K562 (cell line): ENCODE results near the gene NR6A1. TPM values are rescaled to one million over a fixed set of nuclear protein-coding genes. Genes with fewer than 3 reads are reported as not detected.

Source experiments
- ATAC-seq: fragments of 200-7000 bp; cut with Tn5 transposase; 3 replicates; pipeline ENCODE4 v1.9.1; 2020; ENCODE audit warnings: moderate library complexity
- BruUV-seq: library from RNA; stranded (reverse); fragments of 400-500 nt; replicated peaks from 2 replicates; lab custom pipeline; 2021; lab: Mats Ljungman, UMichigan
- CTCF ChIA-PET: fragments of 300-600 bp; formaldehyde crosslinking; extraction: SDS; loops from one replicate; lab custom pipeline; 2021; ENCODE audit warnings: low intra/inter-chr PET ratio; lab: Yijun Ruan, JAX
- POLR2A ChIA-PET: fragments of 300-600, 350-650 bp; sonication (Branson Sonifier 250); formaldehyde crosslinking; extraction: SDS; loops from one replicate; lab custom pipeline; 2021; ENCODE audit warnings: antibody characterized with exemption, inconsistent platforms; lab: Yijun Ruan, JAX
- DNase-seq, 4 experiments: peaks; one replicate each; pipeline versions ENCODE4 v3.0.0 to v3.0.0-alpha.2; 2011 to 2018; ENCODE audit warnings: low spot score in 3 of 4, mixed read lengths in 3 of 4; ENCODE audit errors: extremely low read depth in 1 of 4
- FAIRE-seq: peaks from 2 replicates; lab custom pipeline; 2011; peaks lifted over from hg19 to GRCh38; lab: Jason Lieb, UNC
- H2AFZ ChIP-seq: 2 replicates; pipeline ENCODE4 v1.6.0; 2011; ENCODE audit warnings: low read depth, low read length, control low read depth, inconsistent platforms
- H3K27ac ChIP-seq: fragments of 200-600 bp; 3 replicates; pipeline ENCODE4 v1.8.0; 2011; ENCODE audit warnings: low read depth, mild to moderate bottlenecking, control low read depth, inconsistent platforms, low read length, moderate library complexity, mixed read lengths; ENCODE audit errors: extremely low read depth
- H3K27me3 ChIP-seq, 2 experiments: fragments of 300-600 bp in 1 of 2; 2 replicates in 1 of 2; 3 replicates in 1 of 2; pipeline versions ENCODE4 v1.6.0 to v1.8.0; 2011; ENCODE audit warnings: inconsistent platforms in 2 of 2, low read length in 2 of 2, mild to moderate bottlenecking in 1 of 2, mixed read lengths in 1 of 2, moderate library complexity in 1 of 2; ENCODE audit not compliant: control insufficient read depth in 2 of 2, insufficient read depth in 2 of 2
- H3K36me3 ChIP-seq: fragments of 300-600 bp; 3 replicates; pipeline ENCODE4 v1.8.0; 2011; ENCODE audit warnings: mild to moderate bottlenecking, low read length, inconsistent platforms; ENCODE audit not compliant: control insufficient read depth, insufficient read depth
- H3K4me1 ChIP-seq, 2 experiments: fragments of 200-600 bp in 1 of 2; replicated peaks in 1 of 2; 2 replicates in 1 of 2; 3 replicates in 1 of 2; pipeline versions ENCODE4 v1.5.1 to v1.8.0; 2011; ENCODE audit warnings: inconsistent platforms in 2 of 2, low read length in 2 of 2, mild to moderate bottlenecking in 1 of 2, mixed read lengths in 1 of 2, moderate library complexity in 1 of 2; ENCODE audit not compliant: control insufficient read depth in 2 of 2, insufficient read depth in 2 of 2
- H3K4me2 ChIP-seq: 2 replicates; pipeline ENCODE4 v1.6.1; 2011; ENCODE audit warnings: low read length, control low read depth, inconsistent platforms, mixed read lengths; ENCODE audit not compliant: insufficient read depth
- H3K4me3 ChIP-seq: fragments of 200-600 bp; sonication (generic), shearing (Covaris generic); 2 replicates; pipeline ENCODE4 v1.5.1; 2016; ENCODE audit warnings: control low read depth, inconsistent platforms
- H3K79me2 ChIP-seq: fragments of 200-600 bp; 3 replicates; pipeline ENCODE4 v1.8.0; 2011; ENCODE audit warnings: low read length, inconsistent platforms; ENCODE audit not compliant: control insufficient read depth, insufficient read depth
- H3K9ac ChIP-seq, 2 experiments: 2 replicates each; pipeline versions ENCODE4 v1.6.0 to v1.6.1; 2011; ENCODE audit warnings: low read depth in 2 of 2, low read length in 2 of 2, control low read depth in 1 of 2, inconsistent platforms in 1 of 2, mild to moderate bottlenecking in 1 of 2, mixed read lengths in 1 of 2; ENCODE audit not compliant: insufficient read depth in 1 of 2
- H3K9me1 ChIP-seq: one replicate; pipeline ENCODE4 v1.6.0; 2011; ENCODE audit warnings: inconsistent platforms, mild to moderate bottlenecking, low read length, moderate library complexity; ENCODE audit not compliant: control insufficient read depth, insufficient read depth
- H3K9me3 ChIP-seq: replicated peaks from 2 replicates; pipeline ENCODE4 v1.5.1; 2011; ENCODE audit warnings: low read depth, low read length, inconsistent platforms; ENCODE audit not compliant: control insufficient read depth, insufficient read depth
- H4K20me1 ChIP-seq: replicated peaks from 2 replicates; pipeline ENCODE4 v1.6.1; 2011; ENCODE audit warnings: low read length, inconsistent platforms, mixed read lengths; ENCODE audit not compliant: control insufficient read depth, insufficient read depth
- FOSL1 ChIP-seq: fragments of 200-800 bp; sonication (Bioruptor generic); conservative IDR thresholded peaks from 2 replicates; pipeline ENCODE4 v1.6.1; 2016; ENCODE audit warnings: missing genetic modification characterization, missing compliant biosample characterization
- GATA2 ChIP-seq: sonication (generic); formaldehyde crosslinking; IDR thresholded peaks from 2 replicates; pipeline ENCODE4 v1.4.0; 2020; ENCODE audit warnings: mild to moderate bottlenecking, missing genetic modification reagents
- JUND ChIP-seq, 2 experiments: IDR thresholded peaks; 2 replicates in 1 of 2; 3 replicates in 1 of 2; pipeline ENCODE4 v1.6.1; 2011; ENCODE audit warnings: borderline replicate concordance in 2 of 2, low read depth in 2 of 2, low read length in 2 of 2, improper control_type of control experiment in 1 of 2, missing biosample characterization in 1 of 2, missing genetic modification characterization in 1 of 2, missing genetic modification reagents in 1 of 2
- ZKSCAN3 ChIP-seq: fragments of 250-450 bp; sonication (Bioruptor Pico); IDR thresholded peaks from 2 replicates; pipeline ENCODE4 v1.4.0; 2020
- ZNF766 ChIP-seq: fragments of 200-800 bp; sonication (Bioruptor generic); conservative IDR thresholded peaks from 2 replicates; pipeline ENCODE4 v1.6.1; 2016; ENCODE audit warnings: missing genetic modification characterization, missing compliant biosample characterization
- in situ Hi-C: fragments of 300-500 bp; cut with MboI; formaldehyde crosslinking; loops from 4 replicates; pipeline ENCODE4 v1.15.0; 2018; ENCODE audit warnings: inconsistent platforms, mixed read lengths
- intact Hi-C: fragments of 100-400 bp; cut with micrococcal nuclease; formaldehyde crosslinking; loops from 2 replicates; pipeline ENCODE4 v1.14.2; 2022
- polyA plus RNA-seq, 8 experiments: library from polyadenylated mRNA; depleted of rRNA in 4 of 8; stranded (reverse) in 5 of 8; unstranded in 3 of 8; fragments of >200 nt; fragmentation: Nextera tagmentation in 2 of 8; fragmentation: Illumina TruSeq in 1 of 8; extraction: Ambion mirVana in 2 of 8; extraction: Trizol in 1 of 8; gene quantifications; 2 replicates each; pipeline versions ENCODE4 v1.2.1 to v1.2.3, GENCODE V29; 2011 to 2014; ENCODE audit warnings: inconsistent platforms in 1 of 8, missing spikeins in 1 of 8
- total RNA-seq, 7 experiments: library from RNA; depleted of rRNA in 6 of 7; stranded (reverse); fragments of >200 nt in 6 of 7; fragmentation: Illumina TruSeq in 2 of 7; extraction: Trizol in 2 of 7; gene quantifications; 2 replicates each; pipeline versions ENCODE4 v1.2.1 to v1.2.3, GENCODE V29; 2011 to 2021; ENCODE audit warnings: low replicate concordance in 1 of 7
- TF ChIP-seq, protein P1 (sequence below), 2 experiments: fragments of 450-650 bp in 1 of 2; sonication (generic) in 1 of 2; formaldehyde crosslinking in 1 of 2; IDR thresholded peaks in 1 of 2; conservative IDR thresholded peaks in 1 of 2; 2 replicates each; pipeline versions ENCODE4 v1.6.1 to v1.8.1; 2016 to 2023; ENCODE audit warnings: mild to moderate bottlenecking in 2 of 2, moderate library complexity in 2 of 2, inconsistent platforms in 1 of 2, missing genetic modification reagents in 1 of 2

The NR6A1 gene
- total and polyA plus RNA-seq, 9 of the 15 experiments (the other 6 are each of a cell fraction or from before 2014, with no cell fraction given) = 9.7 to 55.4 (median 28.3) TPM

DNA sequence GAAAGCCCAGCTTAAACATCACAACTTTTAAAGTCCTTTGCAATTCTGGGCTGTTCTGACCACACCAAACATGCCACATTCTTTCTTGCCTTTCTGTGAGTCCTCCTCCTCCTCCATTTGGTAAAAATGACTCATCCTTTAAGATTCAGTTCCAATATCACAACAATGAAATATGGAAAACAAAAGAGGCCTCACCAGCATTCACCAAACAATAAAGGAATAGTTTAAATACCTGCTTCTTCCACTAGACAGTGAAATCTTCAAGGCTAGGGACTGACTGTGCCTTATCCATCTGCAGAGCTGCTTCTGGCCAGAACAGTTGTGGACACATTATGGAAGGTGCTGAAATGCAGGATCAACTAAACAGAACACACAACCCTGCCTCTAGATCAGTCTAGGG is 36.0 kb downstream of the NR6A1 start:
- H3K79me2 ChIP-seq = peaks cover 46% of the 10 kb centered on the region
- H3K9ac ChIP-seq = no peak overlapping the region
- ChIA-PET CTCF (no interaction called here), POLR2A (interaction anchor here (0.6 to 1.3 kb wide), 2 partner anchors 11 to 1276 kb away, joined by 3 to 4 read pairs; no protein-coding TSS in a partner anchor)
- no peak for FAIRE-seq
- peaks cover 7% of the 10 kb centered on the region in 2 experiments; a peak in 2 of 5 replicates for H3K4me1 ChIP-seq
- no peaks in the 10 kb centered on the region for H4K20me1 ChIP-seq
- H3K9me1 ChIP-seq = no peaks in the 10 kb centered on the region
- intact Hi-C loops (no loop called here), in situ Hi-C loops (no loop called here)
- no TSS peak for BruUV-seq
- H3K4me2 ChIP-seq = no peak overlapping the region
- TF ChIP-seq ZNF766 = no peak
- TF ChIP-seq GATA2 (CRISPR knock-in tag) = no peak
- peak; percentile 45; the same call in 1 of the 2 replicates for TF ChIP-seq JUND (IDR thresholded peaks at IDR 0.05; ENCODE audit: borderline replicate concordance, low read depth, low read length)
- no peak for TF ChIP-seq JUND (tag; IDR thresholded peaks at IDR 0.05; ENCODE audit: borderline replicate concordance, low read depth, low read length)
- TF ChIP-seq FOSL1 (tag) = peak; percentile 66
- TF ChIP-seq, protein P1, sequence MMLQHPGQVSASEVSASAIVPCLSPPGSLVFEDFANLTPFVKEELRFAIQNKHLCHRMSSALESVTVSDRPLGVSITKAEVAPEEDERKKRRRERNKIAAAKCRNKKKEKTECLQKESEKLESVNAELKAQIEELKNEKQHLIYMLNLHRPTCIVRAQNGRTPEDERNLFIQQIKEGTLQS (IDR thresholded peaks at IDR 0.05) = peak; percentile 75
- TF ChIP-seq, protein P1 (CRISPR knock-in tag; conservative IDR thresholded peaks at IDR 0.05) = no peak
- TF ChIP-seq ZKSCAN3 (CRISPR knock-in tag) = no peak
- no peak overlapping the region for H2AFZ ChIP-seq
- peak; percentile 65 for ATAC-seq
- peak overlapping the region; percentile 31; the same call in 1 of the 3 replicates for H3K27ac ChIP-seq
- H3K27me3 ChIP-seq = no peaks in the 10 kb centered on the region
- no peaks in the 10 kb centered on the region for H3K9me3 ChIP-seq
- peaks cover 40% of the 10 kb centered on the region for H3K36me3 ChIP-seq
- H3K4me3 ChIP-seq = no peak overlapping the region
- DNase-seq = no peak
